DOHH2 (cell line): ENCODE results near the gene ADCK1.

ENCODE experiments used
- H3F3A ChIP-seq: fragments of 200-600 bp; sonication (generic), shearing (Covaris generic); 2 replicates; pipeline ENCODE4 v1.6.0; 2016; ENCODE audit warnings: antibody characterized with exemption, mild to moderate bottlenecking; ENCODE audit not compliant: control insufficient read depth, insufficient read depth
- H3K27ac ChIP-seq: fragments of 200-600 bp; sonication (generic); 2 replicates; pipeline ENCODE4 v1.5.1; 2014; ENCODE audit warnings: low read depth, mild to moderate bottlenecking, low read length, moderate library complexity
- H3K27me3 ChIP-seq: fragments of 200-600 bp; sonication (generic); 2 replicates; pipeline ENCODE4 v1.6.1; 2014; ENCODE audit warnings: mild to moderate bottlenecking, low read length, mixed read lengths; ENCODE audit not compliant: control insufficient read depth
- H3K36me3 ChIP-seq: fragments of 200-600 bp; sonication (generic); 2 replicates; pipeline ENCODE4 v1.6.1; 2014; ENCODE audit warnings: mild to moderate bottlenecking, low read length, moderate library complexity, mixed read lengths; ENCODE audit not compliant: control insufficient read depth
- H3K4me1 ChIP-seq: fragments of 200-600 bp; sonication (generic); 2 replicates; pipeline ENCODE4 v1.6.1; 2014; ENCODE audit warnings: mild to moderate bottlenecking, low read length, mixed read lengths; ENCODE audit not compliant: control insufficient read depth
- H3K4me2 ChIP-seq: fragments of 200-600 bp; sonication (generic); 2 replicates; pipeline ENCODE4 v1.6.0; 2014; ENCODE audit warnings: mild to moderate bottlenecking, low read length, moderate library complexity
- H3K4me3 ChIP-seq: fragments of 200-600 bp; sonication (generic); 2 replicates; pipeline ENCODE4 v1.5.1; 2014; ENCODE audit warnings: mild to moderate bottlenecking, low read length, mixed read lengths
- H3K79me2 ChIP-seq: fragments of 200-600 bp; sonication (generic); 2 replicates; pipeline ENCODE4 v1.6.1; 2014; ENCODE audit warnings: mild to moderate bottlenecking, low read length, mixed read lengths; ENCODE audit not compliant: control insufficient read depth
- H3K9me2 ChIP-seq: fragments of 200-600 bp; sonication (generic); replicated peaks from 2 replicates; pipeline ENCODE4 v1.6.1; 2014; ENCODE audit warnings: mild to moderate bottlenecking, low read length, mixed read lengths; ENCODE audit not compliant: control insufficient read depth
- H3K9me3 ChIP-seq: fragments of 200-600 bp; sonication (generic); 2 replicates; pipeline ENCODE4 v1.6.1; 2014; ENCODE audit warnings: antibody characterized with exemption, low read length, mixed read lengths; ENCODE audit not compliant: control insufficient read depth, insufficient read depth
- H4K20me1 ChIP-seq: fragments of 200-600 bp; sonication (generic); 2 replicates; pipeline ENCODE4 v1.6.0; 2014; ENCODE audit warnings: low read depth, mild to moderate bottlenecking, antibody characterized with exemption, low read length, moderate library complexity; ENCODE audit not compliant: control insufficient read depth, insufficient read depth
- EZH2phosphoT487 ChIP-seq: fragments of 200-600 bp; sonication (generic); IDR thresholded peaks from 2 replicates; pipeline ENCODE4 v1.6.1; 2017; ENCODE audit warnings: borderline replicate concordance, mild to moderate bottlenecking, antibody characterized with exemption, low read length, moderate library complexity, mixed read lengths
- TF ChIP-seq, protein P1 (sequence below): fragments of 200-600 bp; sonication (generic); IDR thresholded peaks from one replicate; pipeline ENCODE4 v1.5.1; 2014; ENCODE audit warnings: antibody characterized with exemption, mild to moderate bottlenecking, low read depth, low read length; ENCODE audit not compliant: poor library complexity, severe bottlenecking

The ADCK1 gene

DNA sequence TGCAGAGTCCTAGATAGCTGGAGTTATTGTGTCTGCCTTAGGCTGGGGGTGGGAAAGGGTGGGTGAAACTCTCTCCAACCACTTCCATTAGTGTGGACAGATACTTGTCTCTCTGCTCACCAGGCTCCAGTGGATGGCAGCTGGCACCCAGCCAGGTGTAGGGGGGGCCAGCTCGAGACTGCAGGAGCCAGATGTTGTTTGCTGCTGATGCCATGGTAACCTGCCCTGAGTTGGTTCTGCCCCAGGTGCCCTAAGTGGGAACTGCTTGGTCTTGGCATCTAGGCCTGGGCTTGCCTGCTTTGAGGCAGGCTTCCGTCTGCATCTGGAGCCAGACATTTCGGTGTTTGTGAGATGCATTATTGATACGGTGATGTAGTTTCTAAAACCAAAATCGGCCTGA, 82.2 kb downstream of the ADCK1 start:
- Histone ChIP-seq H3K36me3 (no peaks in the 10 kb centered on the region), H3K4me3 (no peak overlapping the region), H3F3A (no peaks in the 10 kb centered on the region), H3K9me2 (no peaks in the 10 kb centered on the region), H3K4me2 (no peak overlapping the region), H3K4me1 (peaks cover 6% of the 10 kb centered on the region; the same call in 1 of the 2 replicates), H3K9me3 (no peaks in the 10 kb centered on the region), H3K27ac (no peak overlapping the region), H3K79me2 (no peaks in the 10 kb centered on the region), H3K27me3 (no peaks in the 10 kb centered on the region), H4K20me1 (no peaks in the 10 kb centered on the region)
- TF ChIP-seq, protein P1, sequence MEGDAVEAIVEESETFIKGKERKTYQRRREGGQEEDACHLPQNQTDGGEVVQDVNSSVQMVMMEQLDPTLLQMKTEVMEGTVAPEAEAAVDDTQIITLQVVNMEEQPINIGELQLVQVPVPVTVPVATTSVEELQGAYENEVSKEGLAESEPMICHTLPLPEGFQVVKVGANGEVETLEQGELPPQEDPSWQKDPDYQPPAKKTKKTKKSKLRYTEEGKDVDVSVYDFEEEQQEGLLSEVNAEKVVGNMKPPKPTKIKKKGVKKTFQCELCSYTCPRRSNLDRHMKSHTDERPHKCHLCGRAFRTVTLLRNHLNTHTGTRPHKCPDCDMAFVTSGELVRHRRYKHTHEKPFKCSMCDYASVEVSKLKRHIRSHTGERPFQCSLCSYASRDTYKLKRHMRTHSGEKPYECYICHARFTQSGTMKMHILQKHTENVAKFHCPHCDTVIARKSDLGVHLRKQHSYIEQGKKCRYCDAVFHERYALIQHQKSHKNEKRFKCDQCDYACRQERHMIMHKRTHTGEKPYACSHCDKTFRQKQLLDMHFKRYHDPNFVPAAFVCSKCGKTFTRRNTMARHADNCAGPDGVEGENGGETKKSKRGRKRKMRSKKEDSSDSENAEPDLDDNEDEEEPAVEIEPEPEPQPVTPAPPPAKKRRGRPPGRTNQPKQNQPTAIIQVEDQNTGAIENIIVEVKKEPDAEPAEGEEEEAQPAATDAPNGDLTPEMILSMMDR = no peak
- no peak for TF ChIP-seq EZH2phosphoT487

DNA sequence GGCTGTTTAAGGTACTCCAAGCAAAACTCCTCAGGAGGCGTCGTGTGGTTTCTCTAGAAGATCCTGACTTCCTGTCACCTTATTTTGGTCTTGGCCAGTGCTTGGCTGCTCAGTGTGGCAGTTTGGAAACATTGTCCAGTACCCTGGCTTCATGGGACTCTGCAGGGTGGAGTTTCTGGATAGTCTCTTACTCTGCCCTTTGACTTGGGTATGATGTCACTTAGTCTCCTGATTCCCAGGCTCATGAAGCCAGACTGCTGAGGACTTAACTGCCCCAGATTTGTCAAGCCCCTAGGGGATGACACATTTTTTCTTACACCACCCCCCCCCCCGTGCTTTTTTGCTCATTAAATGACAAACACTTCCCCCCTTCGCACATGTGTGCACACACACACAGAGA, 82.7 kb downstream of the ADCK1 start:
- Histone ChIP-seq H3K4me3 (no peak overlapping the region), H3K9me3 (no peaks in the 10 kb centered on the region), H3K27me3 (no peaks in the 10 kb centered on the region), H3K27ac (no peak overlapping the region), H3K79me2 (no peaks in the 10 kb centered on the region), H3F3A (no peaks in the 10 kb centered on the region), H3K4me1 (peaks cover 6% of the 10 kb centered on the region; the same call in 1 of the 2 replicates), H3K4me2 (no peak overlapping the region), H3K9me2 (no peaks in the 10 kb centered on the region), H3K36me3 (no peaks in the 10 kb centered on the region), H4K20me1 (no peaks in the 10 kb centered on the region)
- TF ChIP-seq, protein P1 = no peak
- no peak for TF ChIP-seq EZH2phosphoT487

DNA sequence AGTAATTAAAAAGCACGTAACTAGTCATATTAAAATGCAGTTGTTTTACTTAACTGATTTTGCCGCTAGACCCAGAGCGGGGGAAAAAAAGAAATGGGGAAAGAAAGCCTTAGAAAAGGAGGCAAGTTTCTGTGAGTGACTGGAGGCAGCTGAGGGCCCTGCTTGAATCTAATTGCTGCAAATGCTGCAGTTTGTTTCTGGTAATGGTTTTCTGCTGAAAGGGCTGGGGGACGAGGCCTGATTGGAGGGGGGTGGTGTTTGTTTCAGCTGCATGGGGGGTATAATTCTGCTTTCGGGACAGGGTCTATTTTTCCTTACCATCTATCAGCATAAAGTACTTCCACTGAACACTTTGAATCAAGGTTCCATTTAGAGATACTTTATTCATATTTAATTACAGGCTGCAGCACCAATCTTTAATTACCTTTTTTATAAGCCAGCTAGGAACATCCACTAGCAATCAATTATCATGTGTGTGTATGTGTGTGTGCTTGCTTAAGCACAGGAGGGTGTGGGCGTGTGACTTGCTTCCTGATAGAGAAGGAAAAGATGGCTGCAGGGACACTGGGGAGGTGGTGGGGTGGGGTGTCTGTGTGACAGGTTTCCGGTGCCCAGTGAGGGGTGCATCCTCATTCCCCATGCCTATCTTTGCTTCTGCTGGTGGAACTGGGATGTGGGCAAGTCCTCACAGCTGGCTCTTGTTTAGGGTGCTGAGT, 83.4 kb downstream of the ADCK1 start:
- no peak overlapping the region for H3K4me2 ChIP-seq
- H3K9me2 ChIP-seq = no peaks in the 10 kb centered on the region
- no peaks in the 10 kb centered on the region for H3K9me3 ChIP-seq
- H3K27me3 ChIP-seq = no peaks in the 10 kb centered on the region
- H3K36me3 ChIP-seq = no peaks in the 10 kb centered on the region
- H3F3A ChIP-seq = no peaks in the 10 kb centered on the region
- H3K79me2 ChIP-seq = no peaks in the 10 kb centered on the region
- no peak overlapping the region for H3K27ac ChIP-seq
- H3K4me1 ChIP-seq = peaks cover 6% of the 10 kb centered on the region; the same call in 1 of the 2 replicates
- H4K20me1 ChIP-seq = no peaks in the 10 kb centered on the region
- TF ChIP-seq EZH2phosphoT487 = no peak
- TF ChIP-seq, protein P1 = no peak
- no peak overlapping the region for H3K4me3 ChIP-seq
